GM10266 (cell line): ENCODE results near the gene INCA1.

Source experiments
- DNase-seq: peaks from one replicate; pipeline ENCODE4 v3.0.0; 2012; ENCODE audit errors: extremely low spot score
- TF ChIP-seq, protein P1 (sequence below): IDR thresholded peaks from 2 replicates; pipeline ENCODE4 v1.5.1; 2012; ENCODE audit warnings: mild to moderate bottlenecking, low read depth; ENCODE audit not compliant: control insufficient read depth, insufficient read depth; ENCODE audit errors: missing control alignments

The INCA1 gene, protein sequence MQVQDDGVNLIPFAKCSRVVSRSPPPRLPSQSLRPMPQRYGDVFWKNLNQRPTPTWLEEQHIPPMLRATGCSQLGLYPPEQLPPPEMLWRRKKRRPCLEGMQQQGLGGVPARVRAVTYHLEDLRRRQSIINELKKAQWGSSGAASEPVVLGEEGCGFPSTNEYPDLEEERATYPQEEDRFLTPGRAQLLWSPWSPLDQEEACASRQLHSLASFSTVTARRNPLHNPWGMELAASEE

DNA sequence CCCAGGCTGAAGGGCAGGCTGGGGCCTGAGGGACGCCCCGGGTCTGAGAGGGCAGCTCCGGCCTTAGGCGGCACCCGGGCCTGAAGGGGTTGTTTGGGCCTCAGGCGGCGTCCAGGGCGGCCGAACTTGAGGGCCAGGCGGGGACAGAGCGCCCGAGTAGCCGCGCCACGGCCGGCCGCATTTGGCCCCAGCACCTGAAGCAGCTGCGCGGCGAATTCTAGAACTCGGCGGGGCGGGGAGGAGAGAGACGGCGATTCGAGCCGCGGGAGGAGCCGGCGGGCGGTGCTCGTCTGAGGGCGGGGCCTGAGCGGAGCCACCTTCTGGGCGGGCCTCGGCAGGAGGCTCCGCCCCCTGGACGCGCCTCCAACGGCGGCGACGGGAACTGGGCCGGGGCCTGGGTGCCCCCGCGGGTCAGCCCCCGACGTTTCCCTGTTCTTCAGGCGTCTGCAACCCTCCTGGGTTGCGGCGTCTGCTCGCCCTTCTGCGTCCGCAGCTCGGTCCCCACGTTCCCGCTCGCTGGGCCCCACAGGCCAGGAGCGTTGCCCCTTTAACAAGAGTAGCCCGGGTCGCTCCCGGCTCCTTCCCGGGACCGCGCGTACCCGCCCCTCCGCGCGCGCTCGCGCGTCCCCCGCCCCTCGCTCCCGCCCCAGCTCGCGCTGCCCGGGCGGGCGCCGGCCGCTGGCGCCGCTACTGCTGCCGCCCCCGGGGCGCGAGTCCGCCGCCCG is at the start of gene INCA1, which contains the start of gene KIF1C:
INCA1 (minus strand) TSS at position 221 of the 725 bp plus-strand sequence. CDS start 3,085 bp downstream, outside the sequence.
KIF1C (plus strand) TSS at position 649 of the 725 bp plus-strand sequence. CDS start 2,297 bp downstream, outside the sequence.
- TF ChIP-seq, protein P1, sequence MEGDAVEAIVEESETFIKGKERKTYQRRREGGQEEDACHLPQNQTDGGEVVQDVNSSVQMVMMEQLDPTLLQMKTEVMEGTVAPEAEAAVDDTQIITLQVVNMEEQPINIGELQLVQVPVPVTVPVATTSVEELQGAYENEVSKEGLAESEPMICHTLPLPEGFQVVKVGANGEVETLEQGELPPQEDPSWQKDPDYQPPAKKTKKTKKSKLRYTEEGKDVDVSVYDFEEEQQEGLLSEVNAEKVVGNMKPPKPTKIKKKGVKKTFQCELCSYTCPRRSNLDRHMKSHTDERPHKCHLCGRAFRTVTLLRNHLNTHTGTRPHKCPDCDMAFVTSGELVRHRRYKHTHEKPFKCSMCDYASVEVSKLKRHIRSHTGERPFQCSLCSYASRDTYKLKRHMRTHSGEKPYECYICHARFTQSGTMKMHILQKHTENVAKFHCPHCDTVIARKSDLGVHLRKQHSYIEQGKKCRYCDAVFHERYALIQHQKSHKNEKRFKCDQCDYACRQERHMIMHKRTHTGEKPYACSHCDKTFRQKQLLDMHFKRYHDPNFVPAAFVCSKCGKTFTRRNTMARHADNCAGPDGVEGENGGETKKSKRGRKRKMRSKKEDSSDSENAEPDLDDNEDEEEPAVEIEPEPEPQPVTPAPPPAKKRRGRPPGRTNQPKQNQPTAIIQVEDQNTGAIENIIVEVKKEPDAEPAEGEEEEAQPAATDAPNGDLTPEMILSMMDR, result no peak
- peak; percentile 100 for DNase-seq

DNA sequence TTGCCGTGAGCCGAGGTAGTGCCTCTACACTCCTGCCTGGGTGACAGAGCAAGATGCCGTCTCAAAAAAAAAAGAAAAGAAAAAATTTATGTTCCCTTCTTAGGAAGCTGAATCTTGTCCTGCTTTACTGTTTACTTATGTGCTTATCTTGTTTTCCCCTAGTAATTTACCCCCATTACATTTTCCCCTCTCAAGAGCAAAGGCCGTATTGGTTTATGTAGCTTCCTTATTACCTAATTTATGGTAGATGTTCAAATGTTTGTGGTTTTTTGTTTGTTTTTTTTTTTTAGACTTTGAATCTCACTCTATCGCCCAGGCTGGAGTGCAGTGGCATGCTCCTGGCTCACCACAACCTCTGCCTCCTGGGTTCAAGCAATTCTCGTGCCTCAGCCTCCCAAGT is 48.2 kb upstream of the INCA1 start:
- DNase-seq, result no peak

DNA sequence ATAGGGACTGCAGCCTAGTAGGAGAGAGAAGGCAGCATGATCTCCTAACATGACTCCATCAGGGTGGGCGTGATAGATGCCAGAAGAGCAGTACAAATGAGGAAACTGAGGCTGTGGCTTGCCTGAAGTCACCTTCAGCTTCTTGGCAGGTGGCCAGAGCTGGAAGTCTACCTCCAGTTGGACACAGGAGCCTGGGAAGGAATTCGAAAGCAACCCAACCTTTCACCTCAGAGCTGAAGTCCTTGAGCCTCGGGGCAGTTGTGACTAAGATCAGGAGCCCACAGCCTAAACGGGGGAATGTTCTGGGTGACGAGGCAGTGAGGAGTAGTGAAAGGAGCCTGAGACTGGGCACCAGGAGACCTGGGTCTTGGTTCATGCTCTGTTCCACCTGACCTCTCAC is 47.3 kb upstream of the INCA1 start:
- TF ChIP-seq, protein P1, result no peak
- DNase-seq, result no peak

More for the DNA sequence above, 48.2 kb upstream of the INCA1 start:
- TF ChIP-seq, protein P1, result no peak

DNA sequence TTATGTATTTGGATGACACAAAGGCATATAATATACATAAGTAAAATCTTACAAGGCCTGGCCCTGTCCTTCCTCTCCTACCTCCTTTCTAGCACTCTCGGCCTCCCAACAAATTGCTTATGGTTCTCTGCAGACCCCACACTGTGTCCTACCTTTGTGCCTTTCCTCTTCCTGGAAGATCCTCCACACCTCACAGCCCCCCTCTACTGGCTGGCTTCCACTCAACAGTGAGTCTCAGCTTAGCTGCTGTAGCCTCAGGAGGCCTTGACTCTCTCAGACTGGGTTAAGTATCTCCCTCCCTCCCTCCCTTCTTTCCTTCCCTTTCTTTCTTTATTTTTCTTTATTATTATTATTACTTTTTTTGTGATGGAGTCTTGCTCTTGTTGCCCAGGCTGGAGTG is 46.2 kb upstream of the INCA1 start:
- TF ChIP-seq, protein P1, result no peak
- no peak for DNase-seq

DNA sequence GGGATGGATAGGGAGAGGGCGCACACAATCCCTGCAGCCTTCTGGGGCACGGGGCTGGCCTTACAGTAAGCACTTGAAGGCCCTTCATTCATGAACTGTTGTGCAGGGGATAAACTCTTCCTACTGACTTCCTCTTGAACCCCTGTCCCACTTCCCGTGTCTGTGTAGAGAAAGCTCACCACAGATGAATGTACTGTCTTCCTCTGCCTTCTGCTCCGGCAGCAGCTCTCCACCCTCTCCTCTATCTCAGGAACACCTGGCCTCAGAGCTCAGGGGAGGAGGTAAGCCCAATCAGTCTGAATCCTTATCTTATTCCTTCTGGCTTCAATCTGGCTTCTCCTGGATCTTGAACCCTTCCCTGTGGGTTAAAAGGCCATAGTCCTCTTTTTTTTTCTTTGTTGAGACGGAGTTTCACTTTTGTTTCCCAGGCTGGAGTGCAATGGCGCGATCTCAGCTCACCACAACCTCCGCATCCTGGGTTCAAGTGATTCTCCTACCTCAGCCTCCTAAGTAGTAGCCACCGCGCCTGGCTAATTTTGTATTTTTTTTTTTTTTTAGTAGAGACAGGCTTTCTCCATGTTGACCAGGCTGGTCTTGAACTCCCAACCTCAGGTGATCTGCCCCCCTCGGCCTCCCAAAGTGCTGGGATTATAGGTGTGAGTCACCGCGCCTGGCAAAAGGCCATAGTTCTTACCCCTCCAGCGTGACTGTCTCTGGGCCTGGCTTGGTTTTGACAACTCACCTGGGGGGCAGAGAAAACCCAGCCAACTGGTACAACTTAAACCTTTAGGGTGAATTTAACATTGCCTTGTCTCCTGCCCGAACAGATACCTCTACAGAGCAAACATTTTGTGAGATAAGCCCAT is 45.1 kb upstream of the INCA1 start:
- TF ChIP-seq, protein P1, result no peak
- DNase-seq, result no peak

DNA sequence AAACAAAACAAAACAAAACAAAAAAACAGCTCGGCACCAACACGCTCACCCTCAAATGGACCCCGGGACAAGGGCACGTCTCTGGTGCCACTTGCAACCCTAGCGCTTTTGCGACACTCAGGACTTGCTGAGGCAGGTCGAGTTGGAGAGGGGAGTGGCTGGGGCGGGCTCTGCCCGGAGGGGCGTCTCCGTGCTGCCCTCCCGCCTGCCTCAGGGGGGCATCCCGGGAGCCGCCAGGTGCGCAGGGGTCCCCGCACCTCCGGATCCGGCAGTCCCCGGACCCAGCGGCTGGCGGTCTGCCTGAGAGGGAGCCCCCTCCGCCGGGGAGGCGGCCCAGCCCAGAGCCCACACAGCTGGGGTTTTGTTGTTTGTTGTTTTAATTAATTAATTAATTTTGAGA is 38.0 kb upstream of the INCA1 start, which contains the start of gene SLC52A1:
SLC52A1 (minus strand) TSS at position 112 of the 400 bp plus-strand sequence. CDS start 820 bp downstream, outside the sequence.
- TF ChIP-seq, protein P1, result no peak
- no peak for DNase-seq

DNA sequence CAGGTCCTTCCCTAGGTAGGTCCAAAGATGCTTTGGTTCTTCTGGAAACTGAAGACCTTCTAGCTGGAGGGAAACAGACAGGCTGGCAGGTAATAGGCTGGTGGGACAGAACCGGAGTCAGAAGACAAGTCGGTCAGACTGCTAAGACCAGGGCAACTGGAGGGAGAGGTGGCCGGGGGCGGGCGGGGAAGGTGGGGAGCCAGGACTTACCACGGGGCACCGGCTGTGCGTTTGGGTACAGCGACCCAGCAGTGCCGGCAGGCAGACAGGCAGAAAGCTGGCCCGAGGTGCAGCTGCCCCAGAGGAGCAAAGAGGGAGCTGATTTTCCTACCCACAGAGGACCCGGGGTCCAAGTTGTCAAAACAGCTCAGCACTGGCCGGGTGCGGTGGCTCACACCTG is 37.3 kb upstream of the INCA1 start:
- no peak for DNase-seq
- TF ChIP-seq, protein P1, result no peak
